Right hindlimb (tissue), 1 donor: ENCODE measurements around the gene LRRTM2.
A peak's percentile ranks its signal among the peaks of the same experiment; 100 is the strongest.
"Not testable (repeated sequence)": the region's sequence is repeated elsewhere in the genome, so short reads cannot be mapped to it uniquely, and the experiment has no call there.

Experiments used
- DNase-seq: peaks from one replicate; pipeline ENCODE4 v3.0.0-alpha.2; 2018

The LRRTM2 gene, protein sequence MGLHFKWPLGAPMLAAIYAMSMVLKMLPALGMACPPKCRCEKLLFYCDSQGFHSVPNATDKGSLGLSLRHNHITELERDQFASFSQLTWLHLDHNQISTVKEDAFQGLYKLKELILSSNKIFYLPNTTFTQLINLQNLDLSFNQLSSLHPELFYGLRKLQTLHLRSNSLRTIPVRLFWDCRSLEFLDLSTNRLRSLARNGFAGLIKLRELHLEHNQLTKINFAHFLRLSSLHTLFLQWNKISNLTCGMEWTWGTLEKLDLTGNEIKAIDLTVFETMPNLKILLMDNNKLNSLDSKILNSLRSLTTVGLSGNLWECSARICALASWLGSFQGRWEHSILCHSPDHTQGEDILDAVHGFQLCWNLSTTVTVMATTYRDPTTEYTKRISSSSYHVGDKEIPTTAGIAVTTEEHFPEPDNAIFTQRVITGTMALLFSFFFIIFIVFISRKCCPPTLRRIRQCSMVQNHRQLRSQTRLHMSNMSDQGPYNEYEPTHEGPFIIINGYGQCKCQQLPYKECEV

GRCh38 chr5:138874771-138875551 is at the start of gene LRRTM2:
Gene LRRTM2 (minus strand): TSS chr5:138875335. CDS start chr5:138874911, 424 bp downstream.
- DNase-seq: peak; percentile 73

GRCh38 chr5:138922494-138922893 is 47.4 kb upstream of the LRRTM2 start:
- no peak for DNase-seq

DNA sequence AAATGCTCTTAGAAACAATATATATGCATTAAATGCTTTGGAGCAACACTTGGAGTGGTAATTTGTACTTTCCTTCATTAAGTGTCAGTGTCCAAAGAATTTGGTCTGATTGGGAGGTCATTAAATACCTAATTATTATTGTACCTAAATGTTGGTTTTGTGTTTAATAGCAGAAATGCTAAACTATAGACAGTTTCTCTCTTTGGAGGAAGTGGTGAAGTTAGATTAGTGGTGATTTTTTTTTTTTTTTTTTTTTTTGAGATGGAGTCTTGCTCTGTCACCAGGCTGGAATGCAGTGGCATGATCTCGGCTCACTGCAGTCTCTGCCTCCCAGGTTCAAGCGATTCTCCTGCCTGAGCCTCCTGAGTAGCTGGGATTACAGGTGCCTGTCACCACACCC is 46.2 kb upstream of the LRRTM2 start:
- not testable (repeated sequence) for DNase-seq

DNA sequence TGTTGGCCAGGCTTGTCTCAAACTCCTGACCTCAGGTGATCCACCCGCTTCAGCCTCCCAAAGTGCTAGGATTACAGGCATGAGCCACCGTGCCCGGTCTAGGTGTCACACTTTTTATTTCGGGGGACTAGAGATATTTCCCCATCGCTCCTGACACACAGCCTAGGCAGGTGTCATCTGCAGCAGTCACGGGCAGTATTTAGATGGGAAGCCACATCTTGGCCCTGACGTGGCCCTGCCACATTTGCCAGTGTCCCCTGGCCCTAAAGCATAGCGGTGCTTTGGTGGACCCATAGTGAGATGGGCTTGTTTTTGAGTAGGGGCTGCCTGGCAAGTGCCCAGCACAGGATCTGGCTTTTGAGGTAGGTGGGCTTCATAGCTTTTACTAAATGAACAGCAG is 45.0 kb upstream of the LRRTM2 start:
- no peak for DNase-seq

DNA sequence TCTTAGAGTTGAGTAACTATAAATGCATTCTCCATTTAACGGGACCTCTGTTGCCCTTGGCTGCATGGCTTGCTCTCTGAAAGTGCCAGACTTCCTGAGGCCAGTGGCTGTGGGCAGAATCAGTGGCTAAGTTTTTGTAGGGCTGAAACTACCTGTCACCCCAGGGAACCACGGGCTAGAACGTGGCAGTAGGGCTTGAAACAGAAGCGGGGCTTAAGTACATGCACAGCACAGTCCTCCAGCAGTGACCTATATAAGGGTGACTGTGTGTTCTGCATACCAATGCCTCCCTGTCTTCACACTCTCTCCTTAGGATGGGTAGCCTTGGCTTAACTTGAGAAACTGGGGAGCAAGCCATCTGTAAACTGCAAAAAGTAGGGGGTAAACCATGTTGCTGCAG is 43.6 kb upstream of the LRRTM2 start:
- DNase-seq: no peak

DNA sequence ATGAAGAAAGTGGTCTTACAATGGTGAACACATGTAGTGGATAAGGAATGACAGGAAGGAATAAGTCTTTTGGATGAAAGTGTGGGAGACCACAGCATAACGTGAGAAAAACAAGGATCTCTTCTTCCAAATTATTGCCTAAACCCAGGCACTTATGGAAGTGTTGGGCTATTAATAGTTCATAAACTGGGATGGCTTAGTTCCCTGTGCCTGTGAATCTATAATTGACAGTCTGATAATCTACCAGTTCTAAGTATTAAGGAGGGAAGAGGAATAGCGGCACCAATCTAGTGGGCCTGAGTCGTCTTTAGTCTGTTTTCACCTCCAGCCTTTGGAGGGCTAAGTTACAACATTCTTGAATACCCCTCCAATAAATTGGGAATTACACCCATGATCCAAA is 39.2 kb upstream of the LRRTM2 start:
- DNase-seq: no peak

GRCh38 chr5:138913773-138914172 is 38.6 kb upstream of the LRRTM2 start:
- DNase-seq: no peak

DNA sequence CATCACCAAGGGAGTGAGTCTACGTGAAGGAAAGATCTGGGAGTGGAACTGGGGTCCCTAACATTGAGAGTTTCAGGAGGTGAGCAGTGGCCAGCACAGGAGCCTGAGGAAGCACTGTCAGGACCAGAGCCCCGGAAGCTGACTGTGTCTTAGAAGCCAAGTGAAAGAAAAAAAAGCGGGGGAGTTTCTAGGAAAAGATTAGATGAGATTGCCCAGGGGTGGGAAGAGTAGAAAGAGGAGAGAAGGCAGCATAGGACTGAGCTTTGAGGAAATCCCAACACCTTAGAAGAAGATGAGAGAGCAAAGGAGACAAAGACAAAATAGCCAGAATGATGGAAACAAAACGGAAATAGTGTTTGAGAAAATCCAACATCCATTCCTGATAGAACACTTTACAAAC is 37.0 kb upstream of the LRRTM2 start:
- no peak for DNase-seq

DNA sequence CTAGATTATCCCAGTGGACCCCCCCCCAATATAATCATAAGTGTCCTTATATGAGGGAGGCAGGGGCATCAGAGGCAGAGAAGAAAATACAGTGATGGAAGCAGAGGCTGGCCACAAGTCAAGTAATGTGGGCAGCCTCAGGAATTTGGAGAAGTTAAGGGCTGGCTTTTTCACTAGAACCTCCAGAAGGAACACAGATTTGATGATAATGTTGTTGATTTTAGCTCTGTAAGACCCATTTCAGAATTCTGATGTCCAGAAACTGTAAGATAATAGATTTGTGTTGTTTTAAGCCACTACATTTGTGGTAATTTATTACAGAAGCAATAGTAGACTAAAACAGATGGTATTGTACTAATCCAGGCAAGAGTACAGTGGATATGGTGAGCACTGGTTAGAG is 36.3 kb upstream of the LRRTM2 start:
- no peak for DNase-seq

- no peak for DNase-seq
Measured at GRCh38 chr5:138910546-138911185, 35.5 kb upstream of the LRRTM2 start.

DNA sequence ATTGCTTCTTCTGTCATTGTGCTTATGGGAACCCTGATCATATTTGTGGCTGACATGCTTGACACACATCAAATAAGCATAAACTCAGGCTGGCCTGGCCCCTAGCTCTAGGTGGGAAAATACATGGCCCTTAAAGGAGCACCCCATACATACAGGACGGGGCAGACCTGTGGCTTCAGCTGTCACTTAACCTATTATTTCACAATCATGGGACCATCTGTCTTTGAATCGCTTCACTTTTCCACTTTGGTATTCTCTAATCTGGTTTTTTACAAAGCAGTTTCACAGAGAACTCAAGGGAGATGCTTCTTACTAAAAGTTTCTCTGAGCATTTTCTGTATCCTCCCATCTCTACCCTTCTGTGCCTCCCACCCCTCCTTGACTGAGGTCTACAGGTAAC is 34.6 kb upstream of the LRRTM2 start:
- DNase-seq: no peak

DNA sequence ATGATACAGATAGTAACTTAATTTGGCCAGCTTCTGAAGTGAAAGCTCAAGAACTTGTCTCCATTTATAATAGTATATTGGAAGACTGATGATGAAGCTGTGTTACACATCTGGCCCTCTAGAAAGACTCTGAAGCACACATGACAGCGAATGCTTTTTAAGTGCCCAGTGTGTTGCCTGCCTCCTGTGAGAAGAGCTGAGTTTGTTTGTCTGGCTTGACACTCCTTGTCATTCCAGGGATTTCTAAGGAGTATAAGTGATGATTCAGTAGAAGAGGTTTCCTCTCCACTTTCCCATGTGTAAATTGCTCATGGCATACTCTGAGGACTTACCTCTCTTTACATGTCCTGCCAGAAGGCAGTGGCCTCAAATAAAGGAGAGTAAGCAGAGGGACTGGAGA is 30.4 kb upstream of the LRRTM2 start:
- DNase-seq: no peak

- peak; percentile 54 for DNase-seq
Measured at GRCh38 chr5:138903130-138903775, 28.1 kb upstream of the LRRTM2 start.

DNA sequence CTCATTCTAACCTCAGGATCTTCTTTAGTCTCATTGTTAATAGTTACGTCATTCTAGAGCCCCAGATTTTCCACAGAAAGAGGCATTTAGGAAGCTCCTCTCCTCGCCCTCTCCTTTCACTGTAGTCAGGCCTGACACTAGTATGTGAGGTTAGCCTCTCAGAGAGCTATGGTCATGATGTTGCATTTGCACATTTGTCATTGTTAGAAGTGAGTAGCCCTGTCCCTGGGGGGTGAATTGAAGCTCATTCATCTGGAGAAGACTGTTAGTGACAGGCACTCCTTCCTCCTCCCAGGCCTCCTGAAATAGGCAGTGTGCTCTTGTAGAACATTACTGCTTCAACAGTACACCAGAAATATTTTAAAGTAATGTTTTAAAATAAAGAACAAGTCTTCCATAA is 26.6 kb upstream of the LRRTM2 start:
- no peak for DNase-seq

DNA sequence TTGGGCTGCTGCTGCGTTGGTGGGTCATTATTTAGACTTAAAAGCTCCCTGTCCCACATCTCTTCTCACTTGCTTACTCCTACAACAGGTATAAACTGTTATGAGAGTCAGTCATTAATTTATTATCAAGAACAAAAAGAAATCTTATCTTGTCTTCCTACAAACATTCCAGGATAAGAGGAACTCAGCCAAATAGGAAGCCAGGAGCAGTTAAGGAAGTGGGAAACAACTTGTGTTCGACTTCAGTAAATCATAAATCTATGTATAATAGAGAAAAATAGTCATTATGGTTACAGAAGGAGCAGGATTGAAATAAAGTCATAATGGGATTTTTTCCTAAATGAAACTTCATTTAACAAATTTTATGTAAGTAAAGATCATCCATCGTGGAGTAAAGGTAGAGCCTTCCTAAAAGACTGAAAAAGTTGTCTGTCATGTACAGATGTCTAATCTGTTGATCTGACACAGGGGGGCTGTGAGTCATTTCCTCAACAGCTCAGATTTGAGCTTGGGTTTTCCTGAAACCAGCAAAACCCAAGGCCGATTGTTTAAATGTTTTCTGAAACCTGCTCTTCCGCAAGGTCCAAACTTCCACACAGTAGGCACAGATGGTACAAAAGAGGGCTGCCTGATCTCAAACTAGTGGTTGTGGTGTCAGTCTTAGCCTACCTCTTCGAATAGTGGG is 25.3 kb upstream of the LRRTM2 start:
- no peak for DNase-seq

DNA sequence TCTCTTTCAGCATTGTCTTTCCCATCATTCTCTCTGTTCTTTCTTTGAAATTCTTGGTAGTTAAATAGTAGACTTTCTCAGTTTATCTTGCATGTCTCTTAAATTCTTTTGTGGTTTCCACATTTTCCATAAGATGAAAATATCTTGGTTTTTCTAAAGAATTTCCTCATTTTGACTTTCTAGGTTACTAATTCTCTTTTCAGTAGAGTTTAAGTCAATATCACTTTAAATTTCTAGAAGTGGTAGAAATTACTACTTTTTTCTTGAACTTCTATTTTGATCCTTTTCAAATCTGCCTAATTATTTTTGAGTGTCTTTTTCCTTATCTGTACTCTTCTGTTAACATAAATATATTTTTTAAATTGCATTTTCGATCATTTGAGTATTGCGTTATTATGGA is 23.6 kb upstream of the LRRTM2 start:
- DNase-seq: no peak

DNA sequence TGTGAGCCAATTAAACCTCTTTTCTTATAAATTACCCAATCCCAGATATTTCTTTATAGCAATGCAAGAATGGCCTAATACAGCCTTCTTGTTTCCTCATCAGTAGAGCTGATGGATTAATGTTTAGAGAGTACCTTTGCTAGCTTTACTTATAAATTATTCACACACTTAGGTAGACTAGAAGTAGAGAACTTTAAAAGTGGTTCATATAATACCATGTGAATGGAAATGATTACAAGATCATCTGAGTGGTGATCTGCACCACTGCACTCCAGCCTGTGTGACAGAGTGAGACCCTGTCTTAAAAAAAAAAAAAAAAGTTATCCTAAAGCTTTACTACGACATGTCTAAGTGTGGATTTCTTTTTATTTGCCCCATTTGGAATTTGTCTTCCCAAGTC is 23.2 kb upstream of the LRRTM2 start:
- no peak for DNase-seq

- DNase-seq: no peak
Measured at GRCh38 chr5:138895918-138896317, 20.8 kb upstream of the LRRTM2 start.

DNA sequence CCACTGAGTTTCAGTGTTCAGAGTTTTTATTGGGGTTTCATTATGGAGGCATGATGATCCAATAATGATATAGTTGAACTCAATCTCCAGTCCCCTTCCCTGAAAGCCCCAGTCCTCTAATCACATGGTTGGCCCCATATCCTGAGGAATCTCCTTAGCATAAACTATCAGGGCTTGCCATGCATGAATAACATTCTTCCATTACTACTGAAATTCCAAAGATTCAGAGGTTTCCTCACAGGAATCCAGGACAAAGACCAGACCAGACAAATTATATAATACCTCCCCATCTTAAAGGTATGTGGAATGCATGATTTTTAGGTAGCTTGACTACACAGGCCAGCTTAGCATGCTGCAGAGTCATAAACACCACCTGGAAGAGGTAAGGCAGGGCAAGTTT is 15.5 kb upstream of the LRRTM2 start:
- no peak for DNase-seq

GRCh38 chr5:138889994-138890393 is 14.9 kb upstream of the LRRTM2 start:
- DNase-seq: no peak

GRCh38 chr5:138884554-138884953 is 9.4 kb upstream of the LRRTM2 start:
- no peak for DNase-seq

- no peak for DNase-seq
Measured at GRCh38 chr5:138884094-138884493, 9.0 kb upstream of the LRRTM2 start.
